ENCODE results near the gene HMBS.

The HMBS gene

DNA sequence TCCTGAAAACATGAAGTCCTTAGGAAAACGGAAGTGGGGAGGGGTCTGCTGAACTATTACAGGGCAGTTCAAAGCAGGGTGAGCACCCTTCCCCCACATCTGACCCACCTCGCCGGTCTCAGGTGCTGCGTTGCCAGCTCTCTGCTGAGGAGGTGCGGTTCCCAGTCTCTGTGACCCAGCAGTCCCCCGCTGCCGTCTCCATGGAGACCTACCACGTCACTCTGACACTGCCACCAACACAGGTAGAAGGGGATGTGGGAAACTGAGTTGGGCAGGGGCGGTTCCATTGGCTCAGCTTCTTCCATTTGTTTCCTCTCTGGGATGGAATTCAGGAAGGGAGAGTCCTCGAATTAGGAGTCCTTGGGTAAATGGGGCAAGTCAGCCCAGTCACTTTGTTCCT lies 25.8 kb downstream of the HMBS start:
- TF ChIP-seq, protein P1, sequence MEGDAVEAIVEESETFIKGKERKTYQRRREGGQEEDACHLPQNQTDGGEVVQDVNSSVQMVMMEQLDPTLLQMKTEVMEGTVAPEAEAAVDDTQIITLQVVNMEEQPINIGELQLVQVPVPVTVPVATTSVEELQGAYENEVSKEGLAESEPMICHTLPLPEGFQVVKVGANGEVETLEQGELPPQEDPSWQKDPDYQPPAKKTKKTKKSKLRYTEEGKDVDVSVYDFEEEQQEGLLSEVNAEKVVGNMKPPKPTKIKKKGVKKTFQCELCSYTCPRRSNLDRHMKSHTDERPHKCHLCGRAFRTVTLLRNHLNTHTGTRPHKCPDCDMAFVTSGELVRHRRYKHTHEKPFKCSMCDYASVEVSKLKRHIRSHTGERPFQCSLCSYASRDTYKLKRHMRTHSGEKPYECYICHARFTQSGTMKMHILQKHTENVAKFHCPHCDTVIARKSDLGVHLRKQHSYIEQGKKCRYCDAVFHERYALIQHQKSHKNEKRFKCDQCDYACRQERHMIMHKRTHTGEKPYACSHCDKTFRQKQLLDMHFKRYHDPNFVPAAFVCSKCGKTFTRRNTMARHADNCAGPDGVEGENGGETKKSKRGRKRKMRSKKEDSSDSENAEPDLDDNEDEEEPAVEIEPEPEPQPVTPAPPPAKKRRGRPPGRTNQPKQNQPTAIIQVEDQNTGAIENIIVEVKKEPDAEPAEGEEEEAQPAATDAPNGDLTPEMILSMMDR (IDR thresholded peaks at IDR 0.05; ENCODE audit: borderline replicate concordance, insufficient read depth, low read depth, low read length) = no peak
- H3K4me3 ChIP-seq (ENCODE audit: low read depth, low read length) = no peak overlapping the region

DNA sequence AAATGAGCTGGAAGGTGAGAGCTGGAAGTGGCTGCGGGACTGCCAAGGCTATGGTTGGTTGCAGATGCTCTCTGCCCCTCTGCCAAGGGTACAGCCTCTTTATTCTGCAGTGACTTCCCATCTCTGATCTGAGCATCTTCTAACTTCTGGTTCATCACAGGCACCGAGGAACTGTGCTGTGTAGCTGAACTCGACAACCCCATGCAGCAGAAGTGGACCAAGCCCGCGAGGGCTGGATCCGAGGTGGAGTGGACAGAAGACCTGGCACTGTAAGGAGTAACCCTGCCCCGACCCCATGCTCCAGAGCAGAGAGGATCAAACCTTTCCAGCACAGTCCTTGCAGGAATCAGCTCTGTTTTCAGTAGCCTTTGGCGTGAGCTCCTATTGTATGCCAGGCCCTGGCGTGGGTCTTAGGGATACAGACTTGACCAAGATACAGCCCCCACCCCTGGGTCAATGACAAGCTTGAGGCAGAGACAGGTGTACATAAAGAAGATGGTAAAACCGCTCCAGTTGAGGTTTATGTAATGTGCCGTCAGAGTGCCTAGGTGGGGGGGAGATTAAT lies 26.8 kb downstream of the HMBS start:
- TF ChIP-seq, protein P1 (IDR thresholded peaks at IDR 0.05; ENCODE audit: borderline replicate concordance, insufficient read depth, low read depth, low read length) = no peak
- H3K4me3 ChIP-seq (ENCODE audit: low read depth, low read length) = no peak overlapping the region

DNA sequence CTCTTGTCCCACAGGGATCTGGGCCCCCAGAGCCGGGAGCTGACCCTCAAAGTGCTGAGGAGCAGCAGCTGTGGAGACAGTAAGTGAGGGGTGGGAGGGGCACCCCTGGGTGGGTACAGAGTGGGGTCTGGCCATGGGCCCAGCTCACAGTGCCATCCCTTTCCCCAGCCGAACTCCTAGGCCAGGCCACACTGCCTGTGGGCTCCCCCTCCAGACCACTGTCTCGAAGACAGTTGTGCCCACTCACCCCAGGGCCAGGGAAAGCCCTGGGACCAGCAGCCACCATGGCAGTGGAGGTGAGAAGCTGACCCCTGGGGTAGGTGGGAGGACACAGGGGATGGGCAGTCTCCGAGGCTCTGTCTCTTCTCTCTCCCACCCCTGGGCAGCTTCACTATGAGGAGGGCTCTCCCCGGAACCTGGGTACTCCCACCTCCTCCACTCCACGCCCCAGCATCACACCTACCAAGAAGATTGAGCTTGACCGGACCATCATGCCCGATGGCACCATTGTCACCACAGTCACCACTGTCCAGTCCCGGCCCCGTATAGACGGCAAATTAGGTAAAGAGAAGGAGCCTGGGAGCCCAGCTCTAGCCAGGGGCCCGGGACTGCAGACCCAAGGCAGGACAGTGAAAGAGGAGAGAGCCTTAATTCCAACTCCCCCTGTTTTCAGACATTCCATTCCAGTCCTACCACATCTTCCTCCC lies 27.8 kb downstream of the HMBS start:
- no peak overlapping the region for H3K4me3 ChIP-seq (ENCODE audit: low read depth, low read length)
- TF ChIP-seq, protein P1 (IDR thresholded peaks at IDR 0.05; ENCODE audit: borderline replicate concordance, insufficient read depth, low read depth, low read length) = no peak

DNA sequence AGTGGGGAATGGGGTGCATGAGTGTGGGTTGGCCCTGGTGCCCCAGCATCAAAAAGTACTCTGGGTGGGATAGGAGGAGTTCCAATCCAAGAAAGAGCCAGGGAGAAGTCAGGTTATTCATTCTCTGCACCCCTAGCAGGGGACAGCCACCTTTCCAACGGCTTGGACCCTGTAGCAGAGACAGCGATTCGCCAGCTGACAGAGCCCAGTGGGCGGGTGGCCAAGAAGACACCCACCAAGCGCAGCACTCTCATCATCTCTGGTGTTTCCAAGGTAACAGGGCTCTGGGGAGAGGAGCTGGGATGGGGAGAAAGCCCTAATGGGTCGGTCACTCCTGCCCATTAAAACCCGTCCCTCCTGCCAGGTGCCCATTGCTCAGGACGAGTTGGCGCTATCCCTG lies 29.0 kb downstream of the HMBS start:
- TF ChIP-seq, protein P1 (IDR thresholded peaks at IDR 0.05; ENCODE audit: borderline replicate concordance, insufficient read depth, low read depth, low read length) = no peak
- H3K4me3 ChIP-seq (ENCODE audit: low read depth, low read length) = no peak overlapping the region

DNA sequence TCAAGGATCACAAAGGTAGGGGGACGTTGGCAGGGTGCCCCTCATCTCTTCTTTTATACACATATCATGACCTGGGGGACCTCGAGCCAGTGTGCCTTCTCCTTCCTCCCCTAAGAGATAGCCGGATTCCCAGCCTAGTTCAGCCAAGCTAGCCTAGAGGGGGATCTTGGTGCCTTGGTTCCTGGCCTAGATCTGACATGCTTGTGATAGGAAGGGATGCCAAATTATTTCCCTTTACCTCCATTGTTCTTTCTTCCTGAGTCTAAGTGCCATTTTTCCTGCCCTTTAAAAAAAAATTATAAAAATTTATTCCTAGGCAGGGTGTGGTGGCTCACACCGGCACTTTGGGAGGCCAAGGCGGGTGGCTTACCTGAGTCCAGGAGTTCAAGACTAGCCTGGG lies 29.7 kb downstream of the HMBS start:
- H3K4me3 ChIP-seq (ENCODE audit: low read depth, low read length) = no peak overlapping the region
- TF ChIP-seq, protein P1 (IDR thresholded peaks at IDR 0.05; ENCODE audit: borderline replicate concordance, insufficient read depth, low read depth, low read length) = no peak

DNA sequence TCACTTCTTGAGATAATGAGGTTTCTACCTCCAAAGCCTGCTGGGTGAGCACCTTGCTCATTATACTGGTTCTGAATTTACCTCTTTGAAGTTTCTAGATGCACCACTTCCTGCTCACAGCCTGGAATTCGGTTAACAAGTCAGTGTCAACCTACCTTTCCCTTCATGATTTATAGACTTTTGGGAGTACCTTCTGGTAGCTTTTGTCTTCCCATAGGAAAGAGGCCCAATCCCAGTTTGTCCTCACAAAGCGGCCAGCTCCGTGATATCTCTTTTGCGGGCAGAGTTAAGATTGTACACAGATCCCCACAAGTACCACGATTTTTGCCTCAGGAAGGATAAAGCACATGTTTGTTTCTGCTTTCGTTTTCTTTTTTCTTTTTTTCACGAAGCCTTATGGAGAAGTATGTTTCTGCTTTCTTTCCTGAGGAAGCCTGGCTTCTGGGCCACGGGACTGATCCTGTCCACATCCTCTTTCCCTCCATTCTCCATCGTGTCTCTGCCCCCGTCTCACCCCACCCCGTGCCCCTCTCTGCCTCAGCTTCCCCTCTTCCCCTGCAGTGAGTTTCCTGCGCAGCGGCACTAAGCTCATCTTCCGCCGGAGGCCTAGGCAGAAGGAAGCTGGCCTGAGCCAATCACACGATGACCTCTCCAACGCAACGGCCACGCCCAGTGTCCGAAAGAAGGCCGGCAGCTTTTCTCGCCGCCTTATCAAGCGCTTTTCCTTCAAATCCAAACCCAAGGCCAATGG lies 31.0 kb downstream of the HMBS start:
- TF ChIP-seq, protein P1 (IDR thresholded peaks at IDR 0.05; ENCODE audit: borderline replicate concordance, insufficient read depth, low read depth, low read length) = no peak

More for the DNA sequence above, 31.0 kb downstream of the HMBS start:
- no peak overlapping the region for H3K4me3 ChIP-seq (ENCODE audit: low read depth, low read length)

Data from GM12875 (cell line).